ENCODE results near the gene IL12A.

Gene IL12A

GRCh38 chr3:160038862-160039562, 50.4 kb downstream of the IL12A start:
- DNase-seq, result peak; percentile 44

- no peak for DNase-seq
These were observed 51.5 kb downstream of the IL12A start for GRCh38 chr3:160040181-160040580.

GRCh38 chr3:160041465-160041864, 52.8 kb downstream of the IL12A start:
- DNase-seq, result no peak

- DNase-seq, result no peak
These were observed 55.5 kb downstream of the IL12A start for GRCh38 chr3:160044121-160044520.

Measured in NCI-H82 (cell line).